GM10248 (cell line): ENCODE data around the gene PRMT9.
A peak's percentile ranks its signal among the peaks of the same experiment; 100 is the strongest.

Experiments
- CTCF ChIA-PET: fragments of 300-600 bp; sonication (Branson Sonifier 250); formaldehyde crosslinking; extraction: SDS; loops from one replicate; lab custom pipeline; 2021; ENCODE audit warnings: antibody characterized with exemption; lab: Yijun Ruan, JAX
- POLR2A ChIA-PET: fragments of 350-650 bp; sonication (Branson Sonifier 250); formaldehyde crosslinking; extraction: SDS; loops from one replicate; lab custom pipeline; 2020; ENCODE audit warnings: antibody characterized with exemption; lab: Yijun Ruan, JAX
- DNase-seq: peaks from one replicate; pipeline ENCODE4 v3.0.0; 2012; ENCODE audit errors: extremely low spot score
- TF ChIP-seq, protein P1 (sequence below): IDR thresholded peaks from 2 replicates; pipeline ENCODE4 v1.5.1; 2012; ENCODE audit warnings: mild to moderate bottlenecking, low read depth; ENCODE audit errors: extremely low read depth, missing control alignments, control extremely low read depth

Gene PRMT9

DNA sequence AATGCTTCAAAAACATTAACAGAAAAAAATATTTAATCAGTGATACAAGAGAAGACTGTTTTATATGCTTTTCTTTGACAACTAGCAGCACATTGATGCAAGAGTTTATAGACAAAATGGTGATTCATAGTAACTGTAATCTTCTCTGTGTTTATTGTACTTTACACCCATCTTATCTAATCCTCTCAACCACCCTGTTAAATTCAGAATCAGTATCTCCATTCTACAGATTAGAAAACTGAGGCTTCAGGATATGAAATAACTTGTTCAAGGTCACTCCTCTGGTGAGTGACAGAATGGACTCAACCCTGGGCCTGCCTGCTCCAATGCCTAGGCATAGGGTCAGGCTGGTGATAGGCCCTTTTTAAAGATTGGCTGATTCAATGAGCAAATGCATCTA lies 92.9 kb downstream of the PRMT9 start:
- TF ChIP-seq, protein P1, sequence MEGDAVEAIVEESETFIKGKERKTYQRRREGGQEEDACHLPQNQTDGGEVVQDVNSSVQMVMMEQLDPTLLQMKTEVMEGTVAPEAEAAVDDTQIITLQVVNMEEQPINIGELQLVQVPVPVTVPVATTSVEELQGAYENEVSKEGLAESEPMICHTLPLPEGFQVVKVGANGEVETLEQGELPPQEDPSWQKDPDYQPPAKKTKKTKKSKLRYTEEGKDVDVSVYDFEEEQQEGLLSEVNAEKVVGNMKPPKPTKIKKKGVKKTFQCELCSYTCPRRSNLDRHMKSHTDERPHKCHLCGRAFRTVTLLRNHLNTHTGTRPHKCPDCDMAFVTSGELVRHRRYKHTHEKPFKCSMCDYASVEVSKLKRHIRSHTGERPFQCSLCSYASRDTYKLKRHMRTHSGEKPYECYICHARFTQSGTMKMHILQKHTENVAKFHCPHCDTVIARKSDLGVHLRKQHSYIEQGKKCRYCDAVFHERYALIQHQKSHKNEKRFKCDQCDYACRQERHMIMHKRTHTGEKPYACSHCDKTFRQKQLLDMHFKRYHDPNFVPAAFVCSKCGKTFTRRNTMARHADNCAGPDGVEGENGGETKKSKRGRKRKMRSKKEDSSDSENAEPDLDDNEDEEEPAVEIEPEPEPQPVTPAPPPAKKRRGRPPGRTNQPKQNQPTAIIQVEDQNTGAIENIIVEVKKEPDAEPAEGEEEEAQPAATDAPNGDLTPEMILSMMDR = no peak
- DNase-seq = no peak
- ChIA-PET POLR2A (no interaction called here), CTCF (interaction anchor here (0.6 to 10.2 kb wide), 13 partner anchors 9 to 572 kb away, joined by 3 to 124 read pairs (median 17); partner anchors contain the start of gene TMEM184C)

DNA sequence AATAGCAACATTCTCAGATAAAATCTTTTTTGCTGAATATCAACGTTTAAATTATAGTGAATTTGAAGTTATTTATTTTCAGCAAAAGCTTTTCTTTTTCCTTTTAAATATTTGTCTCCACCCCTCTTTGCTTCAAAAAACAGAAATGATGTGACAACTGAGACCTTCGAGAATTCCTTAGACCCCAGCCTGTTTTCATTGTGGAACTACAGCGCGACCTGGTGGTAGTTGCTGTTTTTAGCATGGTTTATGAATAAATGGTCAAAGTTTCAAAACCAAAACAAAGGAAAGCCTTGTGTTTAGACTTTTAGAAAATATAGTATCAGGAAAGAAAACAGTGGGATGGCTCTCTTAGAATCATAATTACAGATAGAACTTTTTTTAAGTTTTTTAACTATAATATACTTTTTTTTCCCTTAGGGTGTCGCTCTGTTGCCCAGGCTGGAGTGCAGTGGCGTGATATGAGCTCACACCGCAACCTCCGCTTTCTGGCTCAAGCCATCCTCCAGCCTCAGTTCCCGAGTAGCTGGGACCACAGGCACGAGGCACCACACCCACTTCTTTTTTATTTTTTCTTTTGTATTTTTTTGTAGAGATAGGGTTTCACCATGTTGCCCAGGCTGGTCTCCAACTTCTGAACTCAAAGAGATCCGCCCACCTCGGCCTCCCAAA lies 93.6 kb downstream of the PRMT9 start:
- ChIA-PET POLR2A (no interaction called here), CTCF (interaction anchor here (0.6 to 5.8 kb wide), 38 partner anchors 7 to 571 kb away, joined by 3 to 91 read pairs (median 4); partner anchors contain the start of gene TMEM184C)
- TF ChIP-seq, protein P1 = peak; percentile 82
- peak; percentile 54 for DNase-seq

DNA sequence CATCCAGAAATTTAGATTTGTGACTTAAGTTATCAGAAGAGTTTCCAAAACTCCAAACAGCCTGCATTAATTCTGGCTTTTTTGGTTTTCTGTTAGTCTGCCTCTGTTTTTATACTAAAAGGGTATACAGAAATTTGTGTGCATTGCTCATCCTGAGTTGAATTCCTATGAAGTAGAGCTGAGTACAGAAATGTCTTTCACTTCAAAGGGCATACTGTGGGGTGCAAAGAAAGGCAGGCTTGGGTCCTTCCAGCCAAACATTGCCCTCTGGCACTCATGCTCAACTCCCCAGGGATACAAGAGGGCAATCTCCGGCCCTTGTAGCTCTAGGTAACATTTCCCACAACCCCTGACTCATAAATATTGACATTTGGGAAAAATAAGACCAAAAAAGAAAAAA lies 94.4 kb downstream of the PRMT9 start:
- POLR2A ChIA-PET = no interaction called here
- no peak for DNase-seq
- TF ChIP-seq, protein P1 = no peak

More for the DNA sequence above, 94.4 kb downstream of the PRMT9 start:
- CTCF ChIA-PET = interaction anchor here (0.7 to 5.8 kb wide), 38 partner anchors 8 to 570 kb away, joined by 3 to 91 read pairs (median 4); partner anchors contain the start of gene TMEM184C
